WTC11 (cell line): Measurements from ENCODE around the gene AUH. TPM values are rescaled to one million over a fixed set of nuclear protein-coding genes. Genes with fewer than 3 reads are reported as not detected.

Source experiments
- ATAC-seq: fragments of 200-7000 bp; cut with Tn5 transposase; 2 replicates; pipeline ENCODE4 v1.10.0; 2021; ENCODE audit warnings: mild to moderate bottlenecking, moderate library complexity
- CTCF ChIA-PET: fragments of 300-600 bp; sonication (Branson Sonifier 250); formaldehyde crosslinking; loops from one replicate; lab custom pipeline; 2021; ENCODE audit warnings: antibody characterized with exemption; lab: Charles Lee
- POLR2A ChIA-PET: fragments of 350-600 bp; sonication (Branson Sonifier 250); formaldehyde crosslinking; loops from one replicate; lab custom pipeline; 2021; ENCODE audit warnings: antibody characterized with exemption; lab: Charles Lee
- DNase-seq: peaks from one replicate; pipeline ENCODE4 v3.0.0; 2021; ENCODE audit warnings: low spot score
- H3K27ac Mint-ChIP-seq: 2 replicates; pipeline ENCODE4 v1.8.0; 2021; ENCODE audit warnings: mixed read lengths
- H3K27me3 Mint-ChIP-seq: 2 replicates; pipeline ENCODE4 v1.8.0; 2021; ENCODE audit warnings: low read depth, mild to moderate bottlenecking, moderate library complexity, mixed read lengths
- H3K36me3 Mint-ChIP-seq: 2 replicates; pipeline ENCODE4 v1.8.0; 2021; ENCODE audit warnings: mixed read lengths
- H3K4me1 Mint-ChIP-seq: 2 replicates; pipeline ENCODE4 v1.8.0; 2022; ENCODE audit warnings: mixed read lengths
- H3K4me3 Mint-ChIP-seq: 2 replicates; pipeline ENCODE4 v1.8.0; 2021; ENCODE audit warnings: mild to moderate bottlenecking, moderate library complexity, mixed read lengths
- H3K9me3 Mint-ChIP-seq: 2 replicates; pipeline ENCODE4 v1.8.0; 2021; ENCODE audit warnings: mixed read lengths
- CTCF ChIP-seq: fragments of 200-600 bp; IDR thresholded peaks from 2 replicates; pipeline ENCODE4 v1.8.0; 2022; ENCODE audit warnings: antibody characterized with exemption
- ELF4 ChIP-seq: sonication (generic); formaldehyde crosslinking; IDR thresholded peaks from 2 replicates; pipeline ENCODE4 v1.8.1; 2022; ENCODE audit warnings: low read depth, mild to moderate bottlenecking, moderate library complexity, missing genetic modification reagents
- EMX1 ChIP-seq: fragments of 250-450 bp; sonication (Bioruptor Pico); IDR thresholded peaks from 2 replicates; pipeline ENCODE4 v1.8.0; 2021; ENCODE audit warnings: mild to moderate bottlenecking
- FOXK1 ChIP-seq: sonication (generic); formaldehyde crosslinking; IDR thresholded peaks from 2 replicates; pipeline ENCODE4 v1.8.0; 2022; ENCODE audit warnings: mild to moderate bottlenecking, moderate library complexity, missing genetic modification reagents
- NFATC4 ChIP-seq: fragments of 250-450 bp; sonication (Bioruptor Pico); IDR thresholded peaks from 2 replicates; pipeline ENCODE4 v1.9.0; 2021; ENCODE audit warnings: mild to moderate bottlenecking
- NR3C1 ChIP-seq: sonication (generic); formaldehyde crosslinking; conservative IDR thresholded peaks from 2 replicates; pipeline ENCODE4 v1.8.1; 2023; ENCODE audit warnings: low read depth, mild to moderate bottlenecking, missing genetic modification reagents
- PREB ChIP-seq: sonication (generic); formaldehyde crosslinking; IDR thresholded peaks from 2 replicates; pipeline ENCODE4 v1.8.1; 2022; ENCODE audit warnings: mild to moderate bottlenecking, missing genetic modification reagents, moderate library complexity, borderline replicate concordance
- RELA ChIP-seq: sonication (generic); formaldehyde crosslinking; IDR thresholded peaks from 2 replicates; pipeline ENCODE4 v1.8.1; 2022; ENCODE audit warnings: missing genetic modification reagents, mild to moderate bottlenecking, borderline replicate concordance
- SMAD3 ChIP-seq: sonication (generic); formaldehyde crosslinking; IDR thresholded peaks from 2 replicates; pipeline ENCODE4 v1.8.0; 2022; ENCODE audit warnings: missing genetic modification reagents, mild to moderate bottlenecking, borderline replicate concordance
- SOX15 ChIP-seq: fragments of 250-450 bp; sonication (Bioruptor Pico); IDR thresholded peaks from 2 replicates; pipeline ENCODE4 v1.9.0; 2021; ENCODE audit warnings: mild to moderate bottlenecking
- TEAD1 ChIP-seq: sonication (generic); formaldehyde crosslinking; IDR thresholded peaks from 2 replicates; pipeline ENCODE4 v1.8.0; 2022; ENCODE audit warnings: mild to moderate bottlenecking, missing genetic modification reagents
- USF1 ChIP-seq: sonication (generic); formaldehyde crosslinking; IDR thresholded peaks from 2 replicates; pipeline ENCODE4 v1.8.0; 2022; ENCODE audit warnings: mild to moderate bottlenecking, missing genetic modification reagents
- ZNF138 ChIP-seq: sonication (generic); formaldehyde crosslinking; conservative IDR thresholded peaks from 2 replicates; pipeline ENCODE4 v1.8.1; 2022; ENCODE audit warnings: mild to moderate bottlenecking, moderate library complexity, missing genetic modification reagents
- total RNA-seq: library from RNA; stranded (reverse); gene quantifications from 3 replicates; pipeline ENCODE4 v1.2.3, GENCODE V29; 2021
- TF ChIP-seq, protein P1 (sequence below): sonication (generic); formaldehyde crosslinking; IDR thresholded peaks from 2 replicates; pipeline ENCODE4 v1.8.1; 2022; ENCODE audit warnings: mild to moderate bottlenecking, moderate library complexity, missing genetic modification reagents
- TF ChIP-seq, protein P2 (sequence below): fragments of 250-450 bp; sonication (Bioruptor Pico); IDR thresholded peaks from 2 replicates; pipeline ENCODE4 v1.9.0; 2021; ENCODE audit warnings: mild to moderate bottlenecking

AUH gene
- total RNA-seq, 1 experiment from 2014 or later = 30.4 TPM

GRCh38 chr9:91170951-91171350 is 190.8 kb downstream of the AUH start:
- no peak for TF ChIP-seq FOXK1 (CRISPR knock-in tag)
- CTCF ChIA-PET = no interaction called here
- DNase-seq (no peak), ATAC-seq (no peak)
- no peak overlapping the region for H3K27ac Mint-ChIP-seq
- peaks cover 14% of the 10 kb centered on the region for H3K4me1 Mint-ChIP-seq
- H3K27me3 Mint-ChIP-seq = no peaks in the 10 kb centered on the region; the same call in 1 of the 2 replicates
- no peak overlapping the region for H3K4me3 Mint-ChIP-seq
- POLR2A ChIA-PET = no interaction called here
- H3K9me3 Mint-ChIP-seq = peaks cover 20% of the 10 kb centered on the region
- peaks cover 11% of the 10 kb centered on the region for H3K36me3 Mint-ChIP-seq

- DNase-seq = no peak
- POLR2A ChIA-PET = no interaction called here
These were observed 194.8 kb downstream of the AUH start for GRCh38 chr9:91166796-91167366.

DNA sequence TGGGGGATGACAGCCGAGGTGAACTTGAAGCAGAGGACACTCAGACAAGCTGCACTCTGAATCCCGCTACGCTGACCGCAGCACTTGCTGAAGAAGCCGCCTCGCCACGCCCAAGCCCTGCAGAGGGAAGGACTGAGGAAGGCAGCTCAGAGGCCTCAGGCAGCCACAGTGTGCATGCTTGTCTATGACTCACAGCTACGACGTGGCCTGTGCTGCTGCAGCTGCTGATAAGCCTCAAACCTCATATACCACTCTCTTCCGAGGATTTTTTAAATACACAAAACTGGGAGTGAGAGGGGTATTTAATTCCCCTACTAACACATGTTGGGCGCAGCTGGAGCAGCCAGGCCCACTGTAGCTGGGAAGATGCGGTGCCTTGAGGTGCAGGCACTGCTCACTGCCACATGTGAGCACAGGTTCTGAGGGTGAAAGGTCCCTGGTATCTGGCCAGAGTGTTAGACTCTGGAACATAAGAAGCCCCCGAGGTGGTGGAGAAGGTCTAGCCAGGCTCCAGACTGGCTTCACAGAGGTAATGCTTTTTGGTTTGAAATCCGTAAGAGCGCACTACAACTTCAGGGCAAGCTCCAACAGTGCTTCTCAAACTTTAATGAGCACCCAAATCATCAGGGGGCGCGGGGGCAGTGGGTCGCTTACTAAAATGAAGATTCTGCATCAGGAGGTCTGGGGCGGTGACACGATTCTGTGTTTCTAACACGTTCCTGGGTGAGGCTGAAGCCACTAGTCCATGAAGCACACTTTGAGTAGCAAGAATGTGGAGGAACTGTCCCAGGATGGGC is 196.8 kb downstream of the AUH start:
- DNase-seq (no peak), ATAC-seq (no peak)
- Mint-ChIP-seq H3K27ac (no peak overlapping the region), H3K9me3 (no peaks in the 10 kb centered on the region), H3K36me3 (no peaks in the 10 kb centered on the region), H3K27me3 (peaks cover 4% of the 10 kb centered on the region; the same call in 1 of the 2 replicates), H3K4me3 (no peak overlapping the region), H3K4me1 (peaks cover 35% of the 10 kb centered on the region)
- POLR2A ChIA-PET = no interaction called here
- CTCF ChIA-PET = interaction anchor here (0.6 kb wide), 1 partner anchor 990 kb away, joined by 3 read pairs; no protein-coding TSS in a partner anchor
- no peak for TF ChIP-seq PREB (CRISPR knock-in tag)
- no peak for TF ChIP-seq ELF4 (CRISPR knock-in tag)
- no peak for TF ChIP-seq SMAD3
- no peak for TF ChIP-seq USF1
- TF ChIP-seq FOXK1 (CRISPR knock-in tag) = no peak
- TF ChIP-seq CTCF = no peak
- TF ChIP-seq ZNF138 (CRISPR knock-in tag) = no peak
- TF ChIP-seq, protein P1, sequence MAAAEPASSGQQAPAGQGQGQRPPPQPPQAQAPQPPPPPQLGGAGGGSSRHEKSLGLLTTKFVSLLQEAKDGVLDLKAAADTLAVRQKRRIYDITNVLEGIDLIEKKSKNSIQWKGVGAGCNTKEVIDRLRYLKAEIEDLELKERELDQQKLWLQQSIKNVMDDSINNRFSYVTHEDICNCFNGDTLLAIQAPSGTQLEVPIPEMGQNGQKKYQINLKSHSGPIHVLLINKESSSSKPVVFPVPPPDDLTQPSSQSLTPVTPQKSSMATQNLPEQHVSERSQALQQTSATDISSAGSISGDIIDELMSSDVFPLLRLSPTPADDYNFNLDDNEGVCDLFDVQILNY (CRISPR knock-in tag) = no peak
- no peak for TF ChIP-seq RELA (CRISPR knock-in tag)
- TF ChIP-seq TEAD1 (CRISPR knock-in tag) = no peak
- no peak for TF ChIP-seq SOX15 (CRISPR knock-in tag)
- no peak for TF ChIP-seq EMX1 (CRISPR knock-in tag)

More at GRCh38 chr9:91166796-91167366, 194.8 kb downstream of the AUH start:
- CTCF ChIA-PET = interaction anchor here (1.1 kb wide), 1 partner anchor 252 kb away, joined by 4 read pairs; no protein-coding TSS in a partner anchor
- no peak overlapping the region for H3K27ac Mint-ChIP-seq
- no peak for ATAC-seq
- peaks cover 16% of the 10 kb centered on the region for H3K9me3 Mint-ChIP-seq
- H3K27me3 Mint-ChIP-seq = no peaks in the 10 kb centered on the region; the same call in 1 of the 2 replicates
- H3K4me3 Mint-ChIP-seq = no peak overlapping the region
- peaks cover 27% of the 10 kb centered on the region for H3K4me1 Mint-ChIP-seq
- TF ChIP-seq NFATC4 (CRISPR knock-in tag) = no peak
- TF ChIP-seq, protein P2, sequence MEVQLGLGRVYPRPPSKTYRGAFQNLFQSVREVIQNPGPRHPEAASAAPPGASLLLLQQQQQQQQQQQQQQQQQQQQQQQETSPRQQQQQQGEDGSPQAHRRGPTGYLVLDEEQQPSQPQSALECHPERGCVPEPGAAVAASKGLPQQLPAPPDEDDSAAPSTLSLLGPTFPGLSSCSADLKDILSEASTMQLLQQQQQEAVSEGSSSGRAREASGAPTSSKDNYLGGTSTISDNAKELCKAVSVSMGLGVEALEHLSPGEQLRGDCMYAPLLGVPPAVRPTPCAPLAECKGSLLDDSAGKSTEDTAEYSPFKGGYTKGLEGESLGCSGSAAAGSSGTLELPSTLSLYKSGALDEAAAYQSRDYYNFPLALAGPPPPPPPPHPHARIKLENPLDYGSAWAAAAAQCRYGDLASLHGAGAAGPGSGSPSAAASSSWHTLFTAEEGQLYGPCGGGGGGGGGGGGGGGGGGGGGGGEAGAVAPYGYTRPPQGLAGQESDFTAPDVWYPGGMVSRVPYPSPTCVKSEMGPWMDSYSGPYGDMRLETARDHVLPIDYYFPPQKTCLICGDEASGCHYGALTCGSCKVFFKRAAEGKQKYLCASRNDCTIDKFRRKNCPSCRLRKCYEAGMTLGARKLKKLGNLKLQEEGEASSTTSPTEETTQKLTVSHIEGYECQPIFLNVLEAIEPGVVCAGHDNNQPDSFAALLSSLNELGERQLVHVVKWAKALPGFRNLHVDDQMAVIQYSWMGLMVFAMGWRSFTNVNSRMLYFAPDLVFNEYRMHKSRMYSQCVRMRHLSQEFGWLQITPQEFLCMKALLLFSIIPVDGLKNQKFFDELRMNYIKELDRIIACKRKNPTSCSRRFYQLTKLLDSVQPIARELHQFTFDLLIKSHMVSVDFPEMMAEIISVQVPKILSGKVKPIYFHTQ (CRISPR knock-in tag) = no peak
- TF ChIP-seq NR3C1 = no peak
- H3K36me3 Mint-ChIP-seq = peaks cover 11% of the 10 kb centered on the region
